Vagina (tissue), 2 donors: ENCODE data around the gene KCNK18. TPM values are rescaled to one million over a fixed set of nuclear protein-coding genes. Genes with fewer than 3 reads are reported as not detected.

ENCODE experiments used
- DNase-seq, 2 donors: peaks; one replicate each; pipeline ENCODE4 v3.0.0-alpha.2; 2017; ENCODE audit errors: extremely low spot score in 2 of 2
- H3K27ac ChIP-seq: fragments of 200-600 bp; sonication (generic); one replicate; pipeline ENCODE4 v1.5.1; 2019
- H3K27me3 ChIP-seq: fragments of 200-600 bp; sonication (generic); one replicate; pipeline ENCODE4 v1.5.1; 2019
- H3K36me3 ChIP-seq, 2 donors: fragments of 200-600 bp; sonication (generic); one replicate each; pipeline ENCODE4 v1.5.1; 2017 to 2019
- H3K4me1 ChIP-seq: fragments of 200-600 bp; sonication (generic); one replicate; pipeline ENCODE4 v1.5.1; 2019
- H3K4me3 ChIP-seq, 2 donors: fragments of 200-600 bp; sonication (generic); 1 replicate in 1 of 2; 2 replicates in 1 of 2; pipeline ENCODE4 v1.5.1; 2016 to 2019
- H3K9me3 ChIP-seq: fragments of 200-600 bp; sonication (generic); one replicate; pipeline ENCODE4 v1.5.1; 2019
- CTCF ChIP-seq, 3 experiments: fragments of 450-650 bp in 2 of 3; fragments of 200-600 bp in 1 of 3; sonication (generic) in 1 of 3; IDR thresholded peaks; one replicate each; pipeline ENCODE4 v1.5.1; 2017 to 2019; ENCODE audit warnings: antibody characterized with exemption in 3 of 3, mild to moderate bottlenecking in 2 of 3, moderate library complexity in 2 of 3
- POLR2A ChIP-seq, 2 donors: fragments of 450-650 bp; IDR thresholded peaks; one replicate each; pipeline ENCODE4 v1.6.1; 2017; ENCODE audit warnings: antibody characterized with exemption in 2 of 2, mild to moderate bottlenecking in 2 of 2, moderate library complexity in 2 of 2
- POLR2AphosphoS5 ChIP-seq, 2 donors: sonication (generic); formaldehyde crosslinking; IDR thresholded peaks; one replicate each; pipeline ENCODE4 v1.9.0; 2017; ENCODE audit warnings: antibody characterized with exemption in 2 of 2, mild to moderate bottlenecking in 2 of 2, low read depth in 1 of 2; ENCODE audit not compliant: insufficient read depth in 1 of 2
- intact Hi-C: fragments of 100-400 bp; cut with DNase I; formaldehyde crosslinking; loops from one replicate; pipeline ENCODE4 v1.15.1; 2023
- total RNA-seq: library from RNA; depleted of rRNA; stranded (reverse); fragments of >200 nt; gene quantifications from one replicate; pipeline ENCODE4 v1.2.3, GENCODE V29; 2016

The KCNK18 gene
- total RNA-seq, 1 donor from 2014 or later: not detected

DNA sequence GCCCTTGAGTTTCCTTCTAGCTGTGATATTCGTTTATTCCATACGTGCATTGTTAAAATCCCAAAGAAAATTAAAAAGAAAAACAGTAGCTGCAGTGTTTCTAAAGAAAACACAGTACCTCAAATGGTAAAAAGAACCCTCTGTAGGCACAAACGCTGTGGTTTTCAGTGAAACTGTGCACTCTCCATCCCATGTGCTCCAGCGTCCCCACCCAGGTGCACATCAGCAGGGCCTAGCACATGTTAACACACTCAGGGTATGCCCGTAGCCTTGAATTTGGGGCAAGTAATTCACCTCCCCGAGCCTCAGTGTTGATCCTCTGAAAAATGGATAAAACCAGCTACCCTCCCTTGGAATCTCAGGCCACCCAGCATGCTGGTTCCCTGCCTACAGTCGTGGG is 53.1 kb downstream of the KCNK18 start:
- Histone ChIP-seq H3K27me3 (no peaks in the 10 kb centered on the region), H3K27ac (peak overlapping the region; percentile 13), H3K9me3 (no peaks in the 10 kb centered on the region), H3K4me1 (peaks cover 31% of the 10 kb centered on the region), H3K4me3 (no peak overlapping the region), H3K36me3 (no peaks in the 10 kb centered on the region)
- DNase-seq: no peak
- no peak for TF ChIP-seq POLR2A (IDR thresholded peaks at IDR 0.05)
- no peak for TF ChIP-seq POLR2AphosphoS5 (IDR thresholded peaks at IDR 0.05; ENCODE audit: insufficient read depth in 1 of 2, low read depth in 1 of 2)
- no peak for TF ChIP-seq CTCF (IDR thresholded peaks at IDR 0.05)
- intact Hi-C loops: no loop called here

DNA sequence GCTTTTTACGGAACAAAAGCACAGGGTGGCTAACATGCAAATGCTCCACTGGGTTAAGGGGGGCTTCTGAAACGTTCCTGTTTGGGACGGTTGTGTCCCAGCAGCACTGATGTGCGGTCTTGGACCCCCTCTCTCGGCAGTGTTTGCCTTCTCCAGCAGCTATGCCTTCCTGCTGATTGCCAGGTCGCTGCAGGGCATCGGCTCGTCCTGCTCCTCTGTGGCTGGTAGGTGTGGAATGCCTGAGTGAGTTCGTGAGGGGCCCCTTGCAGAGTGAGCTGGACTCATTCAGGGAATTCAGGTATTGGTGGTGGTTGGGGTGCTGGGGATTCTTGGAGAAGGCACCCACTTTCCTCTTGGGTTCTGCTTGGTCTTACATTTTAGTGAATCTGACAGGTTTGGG is 56.6 kb downstream of the KCNK18 start:
- Histone ChIP-seq H3K36me3 (no peaks in the 10 kb centered on the region), H3K9me3 (no peaks in the 10 kb centered on the region), H3K27ac (no peak overlapping the region), H3K4me1 (peaks cover 16% of the 10 kb centered on the region), H3K4me3 (no peak overlapping the region), H3K27me3 (no peaks in the 10 kb centered on the region)
- no peak for TF ChIP-seq POLR2A (IDR thresholded peaks at IDR 0.05)
- TF ChIP-seq POLR2AphosphoS5 (IDR thresholded peaks at IDR 0.05; ENCODE audit: insufficient read depth in 1 of 2, low read depth in 1 of 2): no peak
- no peak for TF ChIP-seq CTCF (IDR thresholded peaks at IDR 0.05)
- intact Hi-C loops: no loop called here
- DNase-seq: peak in 1 of 2 donors; percentile 85

DNA sequence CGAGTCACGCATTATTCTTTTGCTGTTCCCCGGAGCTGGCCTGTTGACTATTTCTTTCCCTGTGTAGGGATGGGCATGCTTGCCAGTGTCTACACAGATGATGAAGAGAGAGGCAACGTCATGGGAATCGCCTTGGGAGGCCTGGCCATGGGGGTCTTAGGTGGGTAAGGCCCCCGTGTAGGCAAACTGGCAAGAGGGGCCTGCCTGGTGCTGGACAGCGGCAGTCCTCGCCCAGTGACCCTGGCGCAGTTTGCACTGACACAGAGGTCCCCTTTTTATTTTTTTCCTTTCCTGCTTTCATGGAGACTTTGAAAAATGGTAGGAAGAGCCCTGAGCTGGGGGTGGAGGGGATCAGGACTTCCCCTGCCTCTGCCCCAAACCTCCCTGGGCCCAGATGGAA is 57.0 kb downstream of the KCNK18 start:
- Histone ChIP-seq H3K9me3 (no peaks in the 10 kb centered on the region), H3K4me1 (peaks cover 14% of the 10 kb centered on the region), H3K27me3 (no peaks in the 10 kb centered on the region), H3K27ac (no peak overlapping the region), H3K4me3 (no peak overlapping the region), H3K36me3 (no peaks in the 10 kb centered on the region)
- TF ChIP-seq CTCF (IDR thresholded peaks at IDR 0.05): no peak
- no peak for TF ChIP-seq POLR2AphosphoS5 (IDR thresholded peaks at IDR 0.05; ENCODE audit: insufficient read depth in 1 of 2, low read depth in 1 of 2)
- intact Hi-C loops: no loop called here
- peak in 1 of 2 donors; percentile 77 for DNase-seq

DNA sequence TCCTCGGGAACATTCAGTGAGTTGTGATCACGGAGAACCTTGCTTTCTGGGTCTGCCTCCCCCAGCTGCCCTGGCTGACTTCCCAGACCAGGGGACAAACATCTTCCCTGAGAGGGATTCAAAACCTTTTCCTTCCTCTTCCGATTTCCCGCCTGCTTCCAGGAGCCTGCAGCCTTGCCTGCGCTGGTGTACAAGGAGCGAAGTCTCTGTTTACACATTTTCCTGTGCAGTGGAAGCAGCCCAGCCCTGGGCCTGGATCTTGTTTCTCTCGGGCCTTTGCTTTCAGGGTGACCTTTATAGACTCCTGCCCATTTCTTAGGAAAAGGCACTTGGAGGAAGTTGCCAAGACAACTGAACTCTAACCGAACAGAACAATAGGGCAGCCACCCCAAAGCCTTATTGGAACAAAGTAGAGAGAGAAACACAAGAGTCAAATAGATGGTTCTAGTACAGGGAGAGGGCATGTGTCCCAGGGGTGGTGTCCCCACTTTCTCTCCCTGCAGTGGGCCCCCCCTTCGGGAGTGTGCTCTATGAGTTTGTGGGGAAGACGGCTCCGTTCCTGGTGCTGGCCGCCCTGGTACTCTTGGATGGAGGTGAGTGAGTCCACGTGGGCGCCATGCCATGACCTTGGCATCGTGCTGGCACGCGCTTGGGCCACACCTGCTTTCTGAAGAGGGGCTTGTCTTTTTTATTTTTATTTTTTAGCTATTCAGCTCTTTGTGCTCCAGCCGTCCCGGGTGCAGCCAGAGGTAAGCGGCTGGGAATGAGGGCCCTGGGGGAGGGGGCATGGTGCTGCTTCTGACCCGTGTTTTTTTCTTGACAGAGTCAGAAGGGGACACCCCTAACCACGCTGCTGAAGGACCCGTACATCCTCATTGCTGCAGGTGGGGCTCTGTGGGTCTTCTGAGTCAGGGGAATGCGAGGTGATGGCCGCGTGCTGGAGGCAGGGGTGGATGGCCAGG is 57.8 kb downstream of the KCNK18 start:
- H3K27ac ChIP-seq: no peak overlapping the region
- H3K9me3 ChIP-seq: no peaks in the 10 kb centered on the region
- H3K4me3 ChIP-seq: no peak overlapping the region
- H3K27me3 ChIP-seq: no peaks in the 10 kb centered on the region
- peaks cover 8% of the 10 kb centered on the region for H3K4me1 ChIP-seq
- H3K36me3 ChIP-seq: no peaks in the 10 kb centered on the region
- intact Hi-C loops: no loop called here
- no peak for TF ChIP-seq POLR2A (IDR thresholded peaks at IDR 0.05)
- no peak for TF ChIP-seq CTCF (IDR thresholded peaks at IDR 0.05)
- no peak for TF ChIP-seq POLR2AphosphoS5 (IDR thresholded peaks at IDR 0.05; ENCODE audit: insufficient read depth in 1 of 2, low read depth in 1 of 2)
- peak in 1 of 2 donors; percentile 52 for DNase-seq
